Lung (tissue), 12 donors: ENCODE measurements around the gene MLST8. TPM values are rescaled to one million over a fixed set of nuclear protein-coding genes. Genes with fewer than 3 reads are reported as not detected.

ENCODE experiments used
- ATAC-seq: fragments of 200-7000 bp; cut with Tn5 transposase; one replicate; pipeline ENCODE4 v1.9.1; 2020; ENCODE audit warnings: moderate number of reproducible peaks; ENCODE audit not compliant: insufficient read depth, low FRiP score
- DNase-seq, 3 donors: peaks; one replicate each; pipeline ENCODE4 v3.0.0-alpha.2; 2013 to 2017
- H3K27ac ChIP-seq, 2 donors: one replicate each; pipeline ENCODE4 v1.5.1; 2013; ENCODE audit warnings: mild to moderate bottlenecking in 2 of 2, moderate library complexity in 2 of 2, control low read depth in 1 of 2, inconsistent platforms in 1 of 2, low read depth in 1 of 2, low read length in 1 of 2
- H3K27me3 ChIP-seq, 3 donors: one replicate each; pipeline ENCODE4 v1.5.1; 2013; ENCODE audit warnings: low read length in 2 of 3; ENCODE audit not compliant: control insufficient read depth in 3 of 3, insufficient read depth in 3 of 3
- H3K36me3 ChIP-seq, 4 donors: one replicate each; pipeline ENCODE4 v1.5.1; 2013; ENCODE audit warnings: low read length in 4 of 4, mild to moderate bottlenecking in 1 of 4, moderate library complexity in 1 of 4; ENCODE audit not compliant: control insufficient read depth in 4 of 4, insufficient read depth in 4 of 4
- H3K4me1 ChIP-seq, 5 donors: one replicate each; pipeline ENCODE4 v1.5.1; 2013; ENCODE audit warnings: low read length in 5 of 5, mild to moderate bottlenecking in 2 of 5, moderate library complexity in 1 of 5; ENCODE audit not compliant: control insufficient read depth in 5 of 5, insufficient read depth in 5 of 5
- H3K4me3 ChIP-seq: one replicate; pipeline ENCODE4 v1.5.1; 2013; ENCODE audit warnings: mild to moderate bottlenecking, control low read depth, moderate library complexity
- H3K9ac ChIP-seq, 2 donors: one replicate each; pipeline ENCODE4 v1.5.1; 2013; ENCODE audit warnings: low read length in 2 of 2, control low read depth in 1 of 2; ENCODE audit not compliant: insufficient read depth in 1 of 2
- H3K9me3 ChIP-seq, 4 donors: one replicate each; pipeline ENCODE4 v1.5.1; 2013; ENCODE audit warnings: low read length in 3 of 4, mild to moderate bottlenecking in 1 of 4, moderate library complexity in 1 of 4; ENCODE audit not compliant: control insufficient read depth in 4 of 4, insufficient read depth in 3 of 4
- WGBS, 2 donors: extraction: QIAGEN DNeasy Blood & Tissue Kit; methylation state at CpG; one replicate each; pipeline ENCODE4 v1.1.7; 2013; 5-methylcytosine and 5-hydroxymethylcytosine counted together
- polyA plus RNA-seq, 2 donors: library from polyadenylated mRNA; stranded (reverse); fragments of 200-250 nt; gene quantifications; one replicate each; pipeline ENCODE4 v1.2.1, GENCODE V29; 2013
- total RNA-seq, 2 donors: library from RNA; depleted of rRNA in 1 of 2; stranded (reverse); fragments of >200 nt in 1 of 2; gene quantifications; one replicate each; pipeline ENCODE4 v1.2.1, GENCODE V29; 2014 to 2021
- TF ChIP-seq, protein P1 (sequence below): IDR thresholded peaks from 2 replicates; pipeline ENCODE4 v1.5.1; 2012; ENCODE audit warnings: mild to moderate bottlenecking; ENCODE audit errors: control extremely low read depth, extremely low read depth
- donor health status: control.
- donor health status: control.
- donor health status: Bipolar disorder and iron deficiency.
- donor health status: healthy.
- donor health status: DM: yes; HTN: yes; CAD: no.

MLST8 gene
- total and polyA plus RNA-seq, 4 donors = 17.2 to 48.9 (median 41.2) TPM

DNA sequence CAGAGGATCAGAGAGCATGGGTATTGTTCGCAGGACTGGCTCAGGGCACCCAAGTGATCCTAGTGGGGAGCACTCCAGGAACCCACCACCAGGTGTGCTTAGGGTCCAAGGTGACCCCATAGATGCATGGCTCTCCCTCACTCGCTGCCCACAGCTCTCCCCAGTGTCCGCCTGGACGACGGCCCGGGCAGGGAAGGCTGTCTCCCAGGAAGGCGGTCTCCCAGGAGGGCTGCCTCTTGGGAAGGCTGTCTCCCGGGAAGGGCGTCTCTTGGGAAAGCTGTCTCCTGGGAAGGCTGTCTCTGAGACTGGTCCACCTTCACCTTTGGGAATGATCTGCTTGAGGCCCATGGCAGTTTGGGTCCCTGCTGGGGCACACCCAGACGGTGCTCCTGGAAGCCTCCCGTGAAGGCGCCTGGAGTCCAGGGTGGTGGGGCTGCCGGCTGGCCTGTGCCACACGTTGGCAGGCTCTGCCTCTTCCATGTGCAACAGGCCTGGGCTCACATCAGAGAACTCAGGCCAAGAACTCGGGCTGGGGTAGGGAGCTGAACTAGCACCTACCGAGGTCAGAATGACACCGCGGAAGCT is 41.1 kb downstream of the MLST8 start:
- H3K9ac ChIP-seq = no peak overlapping the region

GRCh38 chr16:2250652-2251295 is 45.5 kb downstream of the MLST8 start:
- Histone ChIP-seq H3K4me1 (peaks cover 0 to 18% (median 5%) of the 10 kb centered on the region in 5 donors), H3K27ac (peak overlapping the region; percentile 87 to 96), H3K36me3 (peaks cover 15 to 30% (median 19%) of the 10 kb centered on the region in 4 donors), H3K9me3 (no peaks in the 10 kb centered on the region), H3K9ac (peak overlapping the region in 1 of 2 donors; percentile 58), H3K27me3 (no peaks in the 10 kb centered on the region), H3K4me3 (peak overlapping the region; percentile 71)
- DNase-seq (peak; percentile 24 to 32 (median 32)), ATAC-seq (peak; percentile 3)
- 8 to 11% methylated on average over 35 of the region's 35 CpGs for WGBS, 2 donors
- TF ChIP-seq, protein P1, sequence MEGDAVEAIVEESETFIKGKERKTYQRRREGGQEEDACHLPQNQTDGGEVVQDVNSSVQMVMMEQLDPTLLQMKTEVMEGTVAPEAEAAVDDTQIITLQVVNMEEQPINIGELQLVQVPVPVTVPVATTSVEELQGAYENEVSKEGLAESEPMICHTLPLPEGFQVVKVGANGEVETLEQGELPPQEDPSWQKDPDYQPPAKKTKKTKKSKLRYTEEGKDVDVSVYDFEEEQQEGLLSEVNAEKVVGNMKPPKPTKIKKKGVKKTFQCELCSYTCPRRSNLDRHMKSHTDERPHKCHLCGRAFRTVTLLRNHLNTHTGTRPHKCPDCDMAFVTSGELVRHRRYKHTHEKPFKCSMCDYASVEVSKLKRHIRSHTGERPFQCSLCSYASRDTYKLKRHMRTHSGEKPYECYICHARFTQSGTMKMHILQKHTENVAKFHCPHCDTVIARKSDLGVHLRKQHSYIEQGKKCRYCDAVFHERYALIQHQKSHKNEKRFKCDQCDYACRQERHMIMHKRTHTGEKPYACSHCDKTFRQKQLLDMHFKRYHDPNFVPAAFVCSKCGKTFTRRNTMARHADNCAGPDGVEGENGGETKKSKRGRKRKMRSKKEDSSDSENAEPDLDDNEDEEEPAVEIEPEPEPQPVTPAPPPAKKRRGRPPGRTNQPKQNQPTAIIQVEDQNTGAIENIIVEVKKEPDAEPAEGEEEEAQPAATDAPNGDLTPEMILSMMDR = no peak

More for the DNA sequence above, 41.1 kb downstream of the MLST8 start:
- Histone ChIP-seq H3K4me3 (no peak overlapping the region), H3K36me3 (peaks cover 8 to 37% (median 21%) of the 10 kb centered on the region in 4 donors), H3K27ac (no peak overlapping the region), H3K9me3 (no peaks in the 10 kb centered on the region), H3K27me3 (no peaks in the 10 kb centered on the region), H3K4me1 (peaks cover 0 to 10% (median 0%) of the 10 kb centered on the region in 5 donors)
- TF ChIP-seq, protein P1 = no peak
- 92 to 94% methylated on average over 18 of the region's 18 CpGs for WGBS, 2 donors
- ATAC-seq (no peak), DNase-seq (no peak)

GRCh38 chr16:2251296-2252111 is 46.2 kb downstream of the MLST8 start, which contains the start of gene ECI1:
Gene ECI1, minus strand, starts transcription at chr16:2251587. Its CDS starts 21 bp downstream, at chr16:2251566.
- 2% methylated on average over 83 to 88 of the region's 88 CpGs for WGBS, 2 donors
- Histone ChIP-seq H3K9ac (peak within 1 kb of the TSS; percentile 37 to 58), H3K4me3 (peak within 1 kb of the TSS; percentile 71), H3K27me3 (no peaks in the 10 kb centered on the region), H3K9me3 (no peaks in the 10 kb centered on the region), H3K4me1 (peaks cover 0 to 18% (median 5%) of the 10 kb centered on the region in 5 donors), H3K36me3 (peaks cover 15 to 25% (median 20%) of the 10 kb centered on the region in 4 donors), H3K27ac (peak within 1 kb of the TSS; percentile 87 to 96)
- TF ChIP-seq, protein P1 = peak; percentile 78
- DNase-seq = peak; percentile 95 to 98 (median 97)
- peak; percentile 98 for ATAC-seq
